SK-N-DZ (cell line): ENCODE data around the gene UBA7. TPM values are rescaled to one million over a fixed set of nuclear protein-coding genes. Genes with fewer than 3 reads are reported as not detected.
"Not testable (repeated sequence)": the region's sequence is repeated elsewhere in the genome, so short reads cannot be mapped to it uniquely, and the experiment has no call there.

Experiments used
- DNase-seq: peaks from one replicate; pipeline ENCODE4 v3.0.0-alpha.2; 2015; ENCODE audit warnings: low spot score
- polyA plus RNA-seq, 2 experiments: library from polyadenylated mRNA; depleted of rRNA; stranded (reverse); fragments of >200 nt; gene quantifications; 2 replicates each; pipeline ENCODE4 v1.2.3, GENCODE V29; 2014

UBA7 gene
- 0.06 TPM in 1 of 2 replicates, not detected in the other for polyA plus RNA-seq (2014; cell fraction: cytosol; rRNA removed)
- polyA plus RNA-seq (2014; cell fraction: nucleus; rRNA removed), result 3.5 and 5.4 TPM in 2 replicates

- no peak for DNase-seq
Measured at GRCh38 chr3:49813497-49814174, at the start of gene UBA7. UBA7 (minus strand) TSS chr3:49813953; CDS start chr3:49813787, 166 bp downstream.

GRCh38 chr3:49859576-49860305 lies 46.0 kb upstream of the UBA7 start:
- DNase-seq, result no peak

GRCh38 chr3:49856181-49857005 lies 42.6 kb upstream of the UBA7 start, which contains the start of gene TRAIP:
TRAIP (minus strand) TSS chr3:49856564; CDS start chr3:49856453, 111 bp downstream.
- DNase-seq, result peak; percentile 93

- DNase-seq, result no peak
Measured at GRCh38 chr3:49855662-49856061, 41.9 kb upstream of the UBA7 start.

DNA sequence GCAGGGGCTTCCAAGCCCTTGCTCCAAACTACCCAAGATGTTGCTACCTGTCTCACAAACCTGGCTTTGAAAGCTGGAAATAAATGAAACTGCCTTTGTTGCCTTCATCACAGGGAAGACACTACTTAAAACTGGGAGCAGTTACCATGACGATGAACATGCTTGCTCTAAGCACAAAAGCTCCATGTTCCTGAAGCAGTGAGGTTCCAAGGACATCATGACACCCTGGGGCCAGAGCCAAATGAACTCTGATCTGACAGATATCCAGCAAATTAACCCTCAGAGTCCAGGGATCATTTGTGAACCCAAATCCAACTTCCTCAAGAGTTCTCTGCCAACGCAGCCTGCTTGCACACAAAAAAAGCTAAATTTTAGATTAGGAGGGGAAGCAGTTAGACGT lies 31.9 kb upstream of the UBA7 start:
- no peak for DNase-seq

DNA sequence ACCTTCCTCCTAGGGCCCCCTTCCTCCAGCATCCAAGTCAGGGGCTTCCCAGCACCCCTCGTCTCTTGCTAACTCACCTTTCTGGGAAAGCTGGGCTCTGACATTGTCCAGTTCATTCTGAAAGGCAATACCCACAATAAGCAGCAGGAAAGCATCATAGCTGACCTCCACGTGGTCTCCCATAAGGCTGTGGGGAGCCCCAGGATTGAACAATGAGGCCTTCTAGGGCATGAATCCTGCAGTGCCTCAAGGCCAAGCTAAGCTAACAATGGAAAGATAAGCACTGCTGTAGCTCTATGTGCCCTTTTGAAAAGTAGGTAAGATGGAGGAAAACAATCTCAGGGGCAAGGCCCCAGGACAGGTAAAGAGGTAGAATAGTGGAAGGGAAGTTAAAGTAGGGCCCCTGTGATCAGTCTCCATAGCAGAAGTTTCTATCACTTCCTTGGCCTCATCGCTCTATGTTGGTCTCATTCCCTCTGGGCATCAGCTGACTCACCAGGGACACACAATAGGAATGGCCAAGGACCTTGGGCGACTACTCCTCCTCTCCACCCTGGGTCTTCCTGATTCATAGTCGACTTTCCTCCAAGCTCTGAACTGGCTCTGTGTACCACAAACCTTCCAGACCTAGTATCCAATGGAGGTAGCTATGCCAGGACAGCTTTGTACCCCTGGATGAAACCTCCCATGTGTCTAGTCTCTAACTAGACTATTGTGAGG lies 30.9 kb upstream of the UBA7 start:
- DNase-seq, result no peak

- no peak for DNase-seq
Measured at GRCh38 chr3:49842843-49843517, 29.2 kb upstream of the UBA7 start.

DNA sequence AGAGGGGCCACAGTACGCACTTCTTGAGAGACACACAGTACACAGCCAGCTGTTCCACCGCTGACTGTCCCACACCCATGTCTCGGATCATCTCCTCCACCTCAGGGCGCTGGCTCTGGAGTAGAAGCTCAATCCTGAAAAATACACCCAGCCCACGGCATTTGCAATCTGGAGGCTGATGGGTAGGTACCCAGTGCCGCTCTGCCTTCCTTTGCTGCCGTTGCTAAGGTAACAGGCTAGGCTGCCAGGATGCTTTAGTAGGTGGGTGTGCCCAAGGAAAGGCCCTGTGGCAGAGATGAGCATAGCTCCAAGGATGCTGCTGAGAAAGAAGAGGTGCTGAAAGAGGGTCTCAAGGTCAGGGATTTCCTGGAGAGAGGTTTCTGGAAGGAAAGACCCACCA lies 28.1 kb upstream of the UBA7 start:
- no peak for DNase-seq

- peak; percentile 29 for DNase-seq
Measured at GRCh38 chr3:49841126-49841696, 27.5 kb upstream of the UBA7 start.

- no peak for DNase-seq
Measured at GRCh38 chr3:49840388-49840787, 26.6 kb upstream of the UBA7 start.

DNA sequence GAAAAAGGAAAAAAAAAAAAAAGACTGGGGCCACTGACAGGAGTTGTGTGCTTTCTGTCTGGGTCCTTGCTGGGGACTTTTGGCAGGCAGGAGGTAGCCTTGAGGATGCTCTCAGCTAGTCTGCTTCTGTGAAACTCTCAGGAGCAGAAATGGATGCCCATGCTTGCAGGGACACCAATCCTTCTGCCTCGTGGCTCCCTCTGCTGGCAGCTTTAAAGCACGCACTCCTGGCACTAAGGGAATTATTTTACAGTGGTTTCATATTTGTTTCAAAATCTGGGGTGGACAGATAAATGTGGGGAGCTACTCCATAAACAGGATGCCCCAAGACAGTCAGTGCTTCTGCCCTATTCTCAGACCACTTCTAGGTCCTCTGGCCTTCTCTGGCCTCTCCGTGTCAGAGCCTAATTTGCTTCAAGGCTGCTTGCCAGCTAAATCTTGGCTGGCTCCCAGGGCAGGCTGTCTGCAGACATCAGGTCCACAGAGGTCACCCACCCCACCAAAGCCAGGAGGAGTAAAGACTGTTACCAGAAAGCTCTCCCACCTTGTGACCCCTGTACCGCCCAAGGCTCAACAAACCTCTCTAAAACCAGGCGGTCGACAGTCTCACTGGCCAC lies 25.5 kb upstream of the UBA7 start:
- DNase-seq, result peak; percentile 64

- no peak for DNase-seq
Measured at GRCh38 chr3:49831341-49831740, 17.6 kb upstream of the UBA7 start.

DNA sequence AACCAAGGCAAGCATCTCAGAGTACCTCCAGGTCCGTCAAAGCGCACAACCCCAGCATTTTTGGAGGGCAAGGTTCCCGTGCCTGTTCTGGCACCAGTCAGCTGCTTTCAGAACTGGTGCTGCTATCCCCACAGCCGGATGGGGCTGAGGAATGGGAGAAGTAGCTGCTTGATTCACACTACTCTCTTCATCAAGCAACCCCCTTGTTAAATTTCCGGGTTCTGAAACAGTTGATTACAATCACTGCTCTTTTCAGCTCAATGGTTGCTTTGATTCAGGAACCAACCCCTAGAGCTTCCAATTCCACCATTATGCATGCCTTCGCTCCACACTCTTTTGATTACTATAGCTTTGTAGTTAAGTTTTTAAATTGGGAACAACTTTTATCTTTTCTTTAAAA lies 12.3 kb upstream of the UBA7 start:
- DNase-seq, result no peak

- DNase-seq, result not testable (repeated sequence)
Measured at GRCh38 chr3:49823131-49823530, 9.4 kb upstream of the UBA7 start.

GRCh38 chr3:49812916-49813496 lies 747 bp downstream of the UBA7 start:
- DNase-seq, result no peak

DNA sequence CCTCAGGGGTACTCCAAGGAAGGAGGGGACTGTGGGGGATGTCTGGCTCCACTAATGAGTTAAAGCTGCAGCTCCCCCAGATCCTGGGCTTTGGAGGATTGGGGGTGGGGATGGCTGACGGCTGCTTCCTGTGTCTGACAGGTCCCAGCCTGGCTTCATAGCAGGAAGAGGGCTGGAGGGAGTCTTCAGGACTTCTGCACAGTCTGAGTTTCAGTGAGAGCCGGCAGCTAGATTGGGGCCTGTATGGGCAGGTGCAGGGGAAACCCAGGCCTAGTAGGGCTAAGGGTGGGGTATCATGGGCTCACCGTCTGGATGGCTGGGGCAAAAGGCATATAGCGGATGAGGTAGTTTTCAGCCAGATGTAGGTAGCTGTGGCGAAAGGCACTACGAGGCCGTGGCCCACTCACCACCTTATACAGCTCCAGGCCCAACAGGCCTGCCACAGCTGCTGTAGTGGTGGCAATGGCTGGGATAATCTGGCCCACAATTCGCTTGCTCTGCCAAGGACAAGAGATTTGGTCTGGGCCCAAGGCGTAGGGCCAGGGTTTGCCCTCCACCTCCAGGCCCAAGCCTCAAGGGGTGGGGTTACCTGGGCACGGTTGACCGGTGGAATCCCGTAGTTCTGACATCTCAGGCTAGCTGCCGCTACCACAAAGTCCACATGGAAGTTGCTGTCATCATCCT lies 6.2 kb downstream of the UBA7 start:
- DNase-seq, result no peak

- DNase-seq, result no peak
Measured at GRCh38 chr3:49806850-49807249, 6.9 kb downstream of the UBA7 start.

DNA sequence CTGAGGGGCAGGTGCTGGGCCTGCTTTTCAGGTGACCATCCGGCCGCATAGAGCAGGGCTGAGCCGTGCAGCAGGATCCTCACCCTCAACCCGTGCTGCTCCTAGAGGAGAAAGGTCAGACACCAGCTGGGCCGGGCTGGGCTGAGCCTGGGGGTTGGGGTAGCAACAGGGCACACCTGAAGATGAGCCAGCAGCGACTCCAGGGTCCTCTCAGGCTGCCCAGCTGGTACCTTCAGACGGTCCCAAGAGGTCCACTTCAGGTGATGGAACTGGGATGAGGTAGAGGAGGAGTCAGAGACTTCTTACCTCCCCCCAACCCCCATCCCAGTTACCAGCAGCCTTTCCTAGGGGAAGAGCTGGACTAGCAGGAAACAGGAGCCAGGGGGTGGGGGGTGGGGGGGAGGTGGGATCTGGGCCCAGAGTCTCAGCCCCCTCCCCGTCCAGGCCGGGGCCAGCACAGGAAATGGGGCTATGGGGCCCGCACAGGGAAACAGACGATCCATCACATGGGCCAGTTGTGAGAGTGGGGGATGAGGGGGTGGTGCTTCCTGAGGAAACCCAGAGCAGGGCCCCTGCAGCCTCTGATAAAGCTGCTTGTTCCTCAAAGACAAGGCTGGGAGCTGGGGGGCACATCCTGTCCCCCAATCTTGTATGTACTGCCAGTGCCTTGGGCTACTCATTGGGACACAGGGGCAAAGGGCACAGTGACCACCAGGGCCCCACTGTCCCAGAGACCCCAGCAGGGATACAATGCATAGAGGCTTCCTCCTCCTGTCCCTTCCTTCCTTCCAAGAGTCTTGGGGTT lies 7.7 kb downstream of the UBA7 start:
- no peak for DNase-seq
